Ishikawa (cell line): ENCODE data around the gene MAPK11.

Experiments used
- EGR1 ChIP-seq: IDR thresholded peaks from 2 replicates; pipeline ENCODE4 v1.6.1; 2012
- EP300 ChIP-seq: IDR thresholded peaks from 2 replicates; pipeline ENCODE4 v1.6.1; 2012; ENCODE audit warnings: borderline replicate concordance
- FOXM1 ChIP-seq: IDR thresholded peaks from 2 replicates; pipeline ENCODE4 v1.6.1; 2012; ENCODE audit warnings: low read depth, borderline replicate concordance
- TAF1 ChIP-seq: IDR thresholded peaks from 2 replicates; pipeline ENCODE4 v1.6.1; 2012; ENCODE audit warnings: low read depth, mild to moderate bottlenecking
- TEAD4 ChIP-seq: IDR thresholded peaks from 2 replicates; pipeline ENCODE4 v1.6.1; 2012
- TF ChIP-seq, protein P1 (sequence below): IDR thresholded peaks from 2 replicates; pipeline ENCODE4 v1.6.1; 2012
- TF ChIP-seq, protein P2 (sequence below): IDR thresholded peaks from 2 replicates; pipeline ENCODE4 v1.6.1; 2012; ENCODE audit warnings: low read depth, mild to moderate bottlenecking

DNA sequence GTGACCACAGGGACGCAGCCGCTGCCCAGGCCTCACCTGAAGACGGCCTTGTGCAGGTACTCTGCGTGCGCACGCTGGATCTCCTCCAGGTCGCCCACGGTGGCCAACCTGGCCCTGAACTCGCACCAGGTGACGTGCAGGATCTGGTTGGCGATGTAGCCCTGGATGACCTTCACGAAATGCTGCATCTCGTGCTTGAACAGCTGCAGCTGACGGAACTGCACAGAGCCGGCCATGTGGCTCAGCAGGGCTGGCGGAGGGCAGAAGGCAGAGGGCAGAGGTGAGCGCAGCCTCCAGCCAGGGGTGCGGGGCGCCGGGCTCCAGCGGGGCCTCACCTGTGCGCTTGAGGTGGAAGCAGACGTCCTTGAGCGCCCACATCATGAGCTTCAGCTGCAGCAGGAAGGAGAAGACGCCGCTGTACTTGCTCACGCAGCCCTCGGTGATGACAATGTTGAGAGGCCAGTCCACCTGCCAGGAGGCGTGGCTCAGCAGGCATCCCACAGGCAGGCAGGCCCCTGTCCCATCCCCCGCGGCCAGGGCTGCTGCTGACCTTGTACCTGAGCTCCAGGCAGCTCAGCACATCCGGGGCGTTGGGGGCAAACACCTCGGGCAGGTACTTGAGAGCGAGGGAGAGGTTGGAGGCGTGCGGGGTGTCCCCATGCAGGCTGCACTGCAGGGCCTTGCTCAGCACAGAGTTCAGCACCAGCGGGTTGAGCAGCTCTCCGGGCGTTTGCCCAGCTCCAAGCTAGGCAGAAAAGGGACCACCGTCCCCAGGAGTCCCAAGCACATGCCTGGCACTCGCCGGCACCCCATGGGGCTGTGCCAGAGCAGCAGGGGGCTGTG lies 51.8 kb downstream of the MAPK11 start:
- TF ChIP-seq FOXM1 (no peak), EGR1 (no peak), TEAD4 (no peak), EP300 (no peak), TAF1 (no peak)
- TF ChIP-seq, protein P1, sequence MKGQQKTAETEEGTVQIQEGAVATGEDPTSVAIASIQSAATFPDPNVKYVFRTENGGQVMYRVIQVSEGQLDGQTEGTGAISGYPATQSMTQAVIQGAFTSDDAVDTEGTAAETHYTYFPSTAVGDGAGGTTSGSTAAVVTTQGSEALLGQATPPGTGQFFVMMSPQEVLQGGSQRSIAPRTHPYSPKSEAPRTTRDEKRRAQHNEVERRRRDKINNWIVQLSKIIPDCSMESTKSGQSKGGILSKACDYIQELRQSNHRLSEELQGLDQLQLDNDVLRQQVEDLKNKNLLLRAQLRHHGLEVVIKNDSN = no peak
- TF ChIP-seq, protein P2, sequence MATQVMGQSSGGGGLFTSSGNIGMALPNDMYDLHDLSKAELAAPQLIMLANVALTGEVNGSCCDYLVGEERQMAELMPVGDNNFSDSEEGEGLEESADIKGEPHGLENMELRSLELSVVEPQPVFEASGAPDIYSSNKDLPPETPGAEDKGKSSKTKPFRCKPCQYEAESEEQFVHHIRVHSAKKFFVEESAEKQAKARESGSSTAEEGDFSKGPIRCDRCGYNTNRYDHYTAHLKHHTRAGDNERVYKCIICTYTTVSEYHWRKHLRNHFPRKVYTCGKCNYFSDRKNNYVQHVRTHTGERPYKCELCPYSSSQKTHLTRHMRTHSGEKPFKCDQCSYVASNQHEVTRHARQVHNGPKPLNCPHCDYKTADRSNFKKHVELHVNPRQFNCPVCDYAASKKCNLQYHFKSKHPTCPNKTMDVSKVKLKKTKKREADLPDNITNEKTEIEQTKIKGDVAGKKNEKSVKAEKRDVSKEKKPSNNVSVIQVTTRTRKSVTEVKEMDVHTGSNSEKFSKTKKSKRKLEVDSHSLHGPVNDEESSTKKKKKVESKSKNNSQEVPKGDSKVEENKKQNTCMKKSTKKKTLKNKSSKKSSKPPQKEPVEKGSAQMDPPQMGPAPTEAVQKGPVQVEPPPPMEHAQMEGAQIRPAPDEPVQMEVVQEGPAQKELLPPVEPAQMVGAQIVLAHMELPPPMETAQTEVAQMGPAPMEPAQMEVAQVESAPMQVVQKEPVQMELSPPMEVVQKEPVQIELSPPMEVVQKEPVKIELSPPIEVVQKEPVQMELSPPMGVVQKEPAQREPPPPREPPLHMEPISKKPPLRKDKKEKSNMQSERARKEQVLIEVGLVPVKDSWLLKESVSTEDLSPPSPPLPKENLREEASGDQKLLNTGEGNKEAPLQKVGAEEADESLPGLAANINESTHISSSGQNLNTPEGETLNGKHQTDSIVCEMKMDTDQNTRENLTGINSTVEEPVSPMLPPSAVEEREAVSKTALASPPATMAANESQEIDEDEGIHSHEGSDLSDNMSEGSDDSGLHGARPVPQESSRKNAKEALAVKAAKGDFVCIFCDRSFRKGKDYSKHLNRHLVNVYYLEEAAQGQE = no peak
